Esophagus (tissue), 2 donors: Measurements from ENCODE around the gene FOXQ1. TPM values are rescaled to one million over a fixed set of nuclear protein-coding genes. Genes with fewer than 3 reads are reported as not detected.

Source experiments
- H3K27ac ChIP-seq, 2 donors: one replicate each; pipeline ENCODE4 v1.5.1; 2013; ENCODE audit warnings: low read depth in 2 of 2, mild to moderate bottlenecking in 2 of 2, inconsistent platforms in 1 of 2, low read length in 1 of 2, moderate library complexity in 1 of 2
- H3K27me3 ChIP-seq, 2 donors: one replicate each; pipeline ENCODE4 v1.6.1; 2013; ENCODE audit warnings: low read length in 2 of 2, control low read depth in 1 of 2, mild to moderate bottlenecking in 1 of 2; ENCODE audit not compliant: insufficient read depth in 2 of 2, control insufficient read depth in 1 of 2
- H3K36me3 ChIP-seq, 2 donors: one replicate each; pipeline ENCODE4 v1.6.1; 2013; ENCODE audit warnings: low read length in 1 of 2; ENCODE audit not compliant: control insufficient read depth in 2 of 2, insufficient read depth in 2 of 2
- H3K4me1 ChIP-seq, 2 donors: one replicate each; pipeline ENCODE4 v1.6.1; 2013; ENCODE audit warnings: low read length in 1 of 2; ENCODE audit not compliant: control insufficient read depth in 2 of 2, insufficient read depth in 2 of 2
- H3K4me3 ChIP-seq, 2 donors: one replicate each; pipeline ENCODE4 v1.5.1; 2013; ENCODE audit warnings: low read length in 2 of 2, mild to moderate bottlenecking in 2 of 2, low read depth in 1 of 2, moderate library complexity in 1 of 2
- H3K9me3 ChIP-seq, 2 donors: one replicate each; pipeline ENCODE4 v1.6.1; 2013; ENCODE audit warnings: mild to moderate bottlenecking in 2 of 2, low read depth in 1 of 2, low read length in 1 of 2, moderate library complexity in 1 of 2; ENCODE audit not compliant: control insufficient read depth in 2 of 2, insufficient read depth in 1 of 2
- WGBS, 2 donors: extraction: QIAGEN DNeasy Blood & Tissue Kit; methylation state at CpG; one replicate each; pipeline ENCODE4 v1.1.7; 2013; 5-methylcytosine and 5-hydroxymethylcytosine counted together
- polyA plus RNA-seq, 2 donors: library from polyadenylated mRNA; stranded (reverse); fragments of 200-250 nt; gene quantifications; one replicate each; pipeline ENCODE4 v1.2.3, GENCODE V29; 2013
- donor health status: healthy with polysubstance abuse.
- donor health status: Bipolar disorder and iron deficiency.

Gene FOXQ1
- polyA plus RNA-seq, 2 donors = 7.8 to 8.7 TPM

- peak overlapping the region; percentile 67 to 68 for H3K27ac ChIP-seq
- WGBS, 2 donors = 58 to 65% methylated on average over 7 of the region's 7 CpGs
Observed at GRCh38 chr6:1287103-1287591, 24.8 kb upstream of the FOXQ1 start.

GRCh38 chr6:1290086-1290485 lies 21.8 kb upstream of the FOXQ1 start:
- 85 to 91% methylated on average over 6 of the region's 6 CpGs for WGBS, 2 donors
- no peak overlapping the region for H3K27ac ChIP-seq
- no peaks in the 10 kb centered on the region for H3K9me3 ChIP-seq
- peaks cover 2% of the 10 kb centered on the region in 2 donors for H3K4me1 ChIP-seq
- no peaks in the 10 kb centered on the region for H3K36me3 ChIP-seq
- H3K4me3 ChIP-seq = no peak overlapping the region
- H3K27me3 ChIP-seq = no peaks in the 10 kb centered on the region

More at GRCh38 chr6:1287103-1287591, 24.8 kb upstream of the FOXQ1 start:
- H3K4me3 ChIP-seq = no peak overlapping the region
- peaks cover 2% of the 10 kb centered on the region in 2 donors for H3K4me1 ChIP-seq
- H3K27me3 ChIP-seq = no peaks in the 10 kb centered on the region
- H3K36me3 ChIP-seq = no peaks in the 10 kb centered on the region
- no peaks in the 10 kb centered on the region for H3K9me3 ChIP-seq

- no peak overlapping the region for H3K4me3 ChIP-seq
- no peaks in the 10 kb centered on the region for H3K27me3 ChIP-seq
- no peak overlapping the region for H3K27ac ChIP-seq
- H3K36me3 ChIP-seq = no peaks in the 10 kb centered on the region
- H3K9me3 ChIP-seq = no peaks in the 10 kb centered on the region
- 49 to 51% methylated on average over 4 of the region's 4 CpGs for WGBS, 2 donors
- peaks cover 2% of the 10 kb centered on the region in 2 donors for H3K4me1 ChIP-seq
Observed at GRCh38 chr6:1290805-1291204, 21.1 kb upstream of the FOXQ1 start.

GRCh38 chr6:1291381-1291780 lies 20.5 kb upstream of the FOXQ1 start:
- Histone ChIP-seq H3K27me3 (no peaks in the 10 kb centered on the region), H3K9me3 (no peaks in the 10 kb centered on the region), H3K4me1 (peaks cover 2% of the 10 kb centered on the region in 2 donors), H3K4me3 (no peak overlapping the region), H3K27ac (no peak overlapping the region), H3K36me3 (no peaks in the 10 kb centered on the region)
- 90 to 93% methylated on average over 10 of the region's 10 CpGs for WGBS, 2 donors

GRCh38 chr6:1295420-1295819 lies 16.5 kb upstream of the FOXQ1 start:
- Histone ChIP-seq H3K36me3 (no peaks in the 10 kb centered on the region), H3K27me3 (no peaks in the 10 kb centered on the region), H3K9me3 (no peaks in the 10 kb centered on the region), H3K27ac (no peak overlapping the region), H3K4me3 (no peak overlapping the region), H3K4me1 (peaks cover 0 to 1% of the 10 kb centered on the region in 2 donors)
- WGBS, 2 donors = 78 to 84% methylated on average over 3 of the region's 3 CpGs

GRCh38 chr6:1296079-1296478 lies 15.8 kb upstream of the FOXQ1 start:
- H3K9me3 ChIP-seq = no peaks in the 10 kb centered on the region
- H3K4me1 ChIP-seq = no peaks in the 10 kb centered on the region
- no peak overlapping the region for H3K4me3 ChIP-seq
- H3K36me3 ChIP-seq = no peaks in the 10 kb centered on the region
- 55 to 60% methylated on average over 7 of the region's 7 CpGs for WGBS, 2 donors
- peak overlapping the region; percentile 55 to 58 for H3K27ac ChIP-seq
- no peaks in the 10 kb centered on the region for H3K27me3 ChIP-seq

DNA sequence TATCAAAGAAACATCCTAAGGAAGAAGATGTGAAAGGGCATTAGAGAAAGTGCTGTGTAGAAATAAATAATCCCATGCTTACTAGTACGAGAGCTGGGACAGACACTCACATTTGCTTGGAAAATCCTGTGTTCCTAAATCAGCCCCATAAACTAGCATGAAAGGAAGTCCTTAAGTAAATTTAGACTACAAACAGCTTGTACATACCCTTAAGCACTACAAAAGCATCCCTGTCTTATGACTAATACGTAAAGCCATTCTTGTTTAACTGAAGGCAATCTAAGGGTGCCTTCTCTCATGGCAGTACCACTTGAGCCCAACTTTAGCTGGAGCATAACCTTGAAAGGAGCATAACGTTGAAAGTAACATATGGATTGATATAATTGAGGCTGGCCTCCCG lies 15.4 kb upstream of the FOXQ1 start:
- 50 to 60% methylated on average over 4 of the region's 4 CpGs for WGBS, 2 donors
- H3K4me3 ChIP-seq = no peak overlapping the region
- no peaks in the 10 kb centered on the region for H3K36me3 ChIP-seq
- H3K9me3 ChIP-seq = no peaks in the 10 kb centered on the region
- H3K27ac ChIP-seq = peak overlapping the region; percentile 55 to 58
- H3K4me1 ChIP-seq = no peaks in the 10 kb centered on the region
- no peaks in the 10 kb centered on the region for H3K27me3 ChIP-seq

DNA sequence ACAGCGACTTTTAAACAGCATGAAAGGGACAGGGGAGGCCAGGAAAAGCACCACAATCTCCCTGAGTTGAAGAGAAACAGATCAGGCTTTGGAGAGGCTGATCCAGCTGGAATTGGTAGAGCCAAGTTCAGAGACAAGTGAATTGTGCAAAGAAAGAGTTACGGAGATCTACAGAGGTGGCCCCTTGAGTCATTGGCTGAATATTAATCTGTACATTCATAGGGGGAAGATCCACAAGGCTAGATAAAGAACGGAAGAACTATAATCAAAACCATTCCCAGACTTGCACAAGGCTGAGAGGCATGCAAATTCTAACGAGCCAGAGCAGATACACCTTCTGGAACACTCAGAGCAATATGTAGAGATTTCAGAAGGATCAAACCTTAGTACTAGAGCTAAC lies 14.2 kb upstream of the FOXQ1 start:
- Histone ChIP-seq H3K9me3 (no peaks in the 10 kb centered on the region), H3K27me3 (no peaks in the 10 kb centered on the region), H3K4me3 (no peak overlapping the region), H3K27ac (no peak overlapping the region), H3K4me1 (no peaks in the 10 kb centered on the region), H3K36me3 (no peaks in the 10 kb centered on the region)
- 60 to 69% methylated on average over 4 of the region's 4 CpGs for WGBS, 2 donors

GRCh38 chr6:1298768-1299167 lies 13.1 kb upstream of the FOXQ1 start:
- Histone ChIP-seq H3K36me3 (no peaks in the 10 kb centered on the region), H3K9me3 (no peaks in the 10 kb centered on the region), H3K4me1 (no peaks in the 10 kb centered on the region), H3K27me3 (no peaks in the 10 kb centered on the region), H3K4me3 (no peak overlapping the region), H3K27ac (no peak overlapping the region)
- 94 to 95% methylated on average over 2 of the region's 2 CpGs for WGBS, 2 donors

DNA sequence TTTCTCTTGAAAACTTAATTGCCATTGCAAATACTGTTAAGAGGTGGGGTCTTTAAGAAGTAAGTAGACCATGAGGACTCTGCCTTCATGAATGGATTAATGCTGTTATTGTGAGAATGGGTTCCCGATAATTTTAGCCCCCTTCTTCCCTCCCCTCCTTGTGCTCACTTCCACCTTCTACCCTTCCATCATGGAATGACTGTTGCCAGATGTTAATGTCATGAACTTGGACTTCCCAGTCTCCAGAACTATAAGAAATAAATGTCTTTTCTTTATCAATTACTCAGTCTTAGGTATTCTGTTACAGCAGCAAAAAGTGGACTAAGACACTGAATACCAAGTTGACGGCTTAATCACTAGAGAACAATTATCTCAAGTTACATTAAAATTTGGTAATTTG lies 5.8 kb upstream of the FOXQ1 start:
- no peaks in the 10 kb centered on the region for H3K9me3 ChIP-seq
- H3K27ac ChIP-seq = no peak overlapping the region
- no peaks in the 10 kb centered on the region for H3K27me3 ChIP-seq
- no peak overlapping the region for H3K4me3 ChIP-seq
- H3K4me1 ChIP-seq = no peaks in the 10 kb centered on the region
- H3K36me3 ChIP-seq = no peaks in the 10 kb centered on the region
- WGBS, 2 donors = 96% methylated on average over 2 of the region's 2 CpGs
